Keratinocyte (primary cell): ENCODE measurements around the gene OGFRL1.

ENCODE experiments used
- CTCF ChIP-seq, 3 experiments: IDR thresholded peaks in 1 of 3; conservative IDR thresholded peaks in 1 of 3; optimal IDR thresholded peaks in 1 of 3; 2 replicates in 2 of 3; 3 replicates in 1 of 3; pipeline versions ENCODE3 to v1.5.1; 2011; ENCODE audit warnings: low read length in 3 of 3, mild to moderate bottlenecking in 3 of 3, moderate library complexity in 2 of 3, control low read depth in 1 of 3, inconsistent platforms in 1 of 3; ENCODE audit not compliant: insufficient read depth in 2 of 3; ENCODE audit errors: extremely low read depth in 1 of 3
- EZH2 ChIP-seq: IDR thresholded peaks from one replicate; pipeline ENCODE4 v1.6.1; 2012; ENCODE audit warnings: inconsistent platforms, mild to moderate bottlenecking, low read length, moderate library complexity

- TF ChIP-seq CTCF (optimal IDR thresholded peaks at IDR 0.05 in 1 of 3, IDR thresholded peaks at IDR 0.05 in 1 of 3, conservative IDR thresholded peaks at IDR 0.05 in 1 of 3; ENCODE audit: extremely low read depth in 1 of 3, insufficient read depth in 2 of 3, low read length in 3 of 3) (no peak), EZH2 (no peak)
Measured at GRCh38 chr6:71346334-71346694, 57.7 kb downstream of the OGFRL1 start.
